Aorta (tissue), 5 donors: Measurements from ENCODE around the gene TMEM61. TPM values are rescaled to one million over a fixed set of nuclear protein-coding genes. Genes with fewer than 3 reads are reported as not detected.

Experiments used
- ATAC-seq: fragments of 200-7000 bp; cut with Tn5 transposase; one replicate; pipeline ENCODE4 v1.9.1; 2022; ENCODE audit warnings: moderate library complexity; ENCODE audit not compliant: low FRiP score
- DNase-seq, 2 donors: peaks; one replicate each; pipeline ENCODE4 v3.0.0-alpha.2; 2020
- H3K27ac ChIP-seq, 2 donors: one replicate each; pipeline ENCODE4 v1.5.1; 2013; ENCODE audit warnings: low read length in 2 of 2, mild to moderate bottlenecking in 2 of 2, moderate library complexity in 2 of 2, control low read depth in 1 of 2, inconsistent platforms in 1 of 2, low read depth in 1 of 2
- H3K27me3 ChIP-seq, 2 donors: one replicate each; pipeline ENCODE4 v1.6.1; 2013; ENCODE audit warnings: control low read depth in 1 of 2, low read length in 1 of 2, mild to moderate bottlenecking in 1 of 2, moderate library complexity in 1 of 2; ENCODE audit not compliant: insufficient read depth in 2 of 2, control insufficient read depth in 1 of 2
- H3K36me3 ChIP-seq, 2 donors: one replicate each; pipeline ENCODE4 v1.6.1; 2013; ENCODE audit warnings: control low read depth in 1 of 2, low read length in 1 of 2, mild to moderate bottlenecking in 1 of 2; ENCODE audit not compliant: insufficient read depth in 2 of 2, control insufficient read depth in 1 of 2
- H3K4me1 ChIP-seq, 2 donors: one replicate each; pipeline ENCODE4 v1.6.1; 2013; ENCODE audit warnings: low read length in 2 of 2, control low read depth in 1 of 2, mild to moderate bottlenecking in 1 of 2, moderate library complexity in 1 of 2; ENCODE audit not compliant: insufficient read depth in 2 of 2, control insufficient read depth in 1 of 2
- H3K4me3 ChIP-seq, 2 donors: one replicate each; pipeline ENCODE4 v1.5.1; 2013; ENCODE audit warnings: low read length in 2 of 2, control low read depth in 1 of 2, mild to moderate bottlenecking in 1 of 2
- H3K9me3 ChIP-seq: one replicate; pipeline ENCODE4 v1.6.1; 2013; ENCODE audit warnings: mild to moderate bottlenecking, low read length; ENCODE audit not compliant: control insufficient read depth
- WGBS, 2 donors: extraction: QIAGEN DNeasy Blood & Tissue Kit; methylation state at CpG; one replicate each; pipeline ENCODE4 v1.1.7; 2013; 5-methylcytosine and 5-hydroxymethylcytosine counted together
- intact Hi-C, 2 donors: fragments of 100-400 bp; cut with DNase I; formaldehyde crosslinking; loops; one replicate each; pipeline versions ENCODE4 v1.14.2 to v1.15.0; 2022
- polyA plus RNA-seq, 2 donors: library from polyadenylated mRNA; stranded (reverse); fragments of 200-250 nt; gene quantifications; one replicate each; pipeline ENCODE4 v1.2.3, GENCODE V29; 2013
- total RNA-seq, 2 donors: library from RNA; stranded (reverse); fragmentation: NEBNext Ultra II Directional; extraction: Animal tissue kit (Norgen Biotek cat#: 25700); gene quantifications; one replicate each; pipeline ENCODE4 v1.2.1, GENCODE V29; 2021
- donor health status: healthy with polysubstance abuse.
- donor health status: Bipolar disorder and iron deficiency.
- donor health status: DM: no; HTN: no; CAD: no.
- donor health status: DM: no; HTN: no; CAD: no.
- donor health status: DM: yes; HTN: yes; CAD: no.

Gene TMEM61
- total and polyA plus RNA-seq, 4 donors, result 0.38 to 5.6 (median 2.1) TPM

DNA sequence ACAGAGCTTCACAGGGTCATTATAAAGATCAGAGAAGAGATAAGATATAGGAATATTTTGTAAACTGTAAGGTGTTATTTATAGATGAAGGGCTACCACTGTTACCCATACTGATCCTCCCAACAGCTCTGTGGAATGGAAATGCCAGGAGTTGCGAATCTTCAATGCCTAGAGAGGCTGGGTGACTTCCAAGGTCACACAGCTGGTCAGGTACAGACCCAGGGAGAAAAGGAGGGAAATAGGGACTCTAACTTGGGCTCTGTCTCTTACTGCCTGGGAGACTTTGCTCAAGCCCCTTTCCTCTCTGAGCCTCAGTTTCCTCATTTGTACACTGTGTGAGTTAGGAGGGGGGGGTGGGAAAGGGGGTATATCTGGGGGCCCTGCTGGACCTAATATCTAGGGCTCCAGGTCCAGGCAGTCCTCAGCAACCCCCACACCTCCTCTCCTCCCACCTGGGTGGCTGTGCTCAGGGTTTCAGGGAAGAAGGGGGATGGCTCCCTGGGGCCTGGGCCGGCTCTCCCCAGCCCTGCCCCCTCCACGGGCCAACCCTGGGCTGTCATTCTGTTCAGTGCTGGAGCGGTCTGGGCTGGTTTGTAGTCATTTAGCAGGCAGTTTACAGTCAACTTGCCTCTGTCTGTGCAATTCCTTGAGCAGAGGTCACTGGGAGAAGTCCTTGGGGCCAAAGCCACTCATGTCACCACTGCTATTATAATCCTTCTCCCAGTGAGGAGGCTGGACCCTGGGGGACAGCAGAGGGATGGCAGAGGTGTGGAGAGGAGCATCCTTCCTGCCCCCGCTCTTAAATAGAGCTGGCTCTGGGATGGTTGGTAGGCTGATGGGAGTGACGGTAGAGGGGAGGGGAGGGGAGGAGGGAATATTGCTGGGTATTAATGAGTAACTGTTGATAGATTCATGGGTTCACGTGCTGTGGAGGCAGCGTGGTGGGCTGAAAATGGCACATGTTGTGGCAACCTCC is 20.0 kb downstream of the TMEM61 start:
- H3K27ac ChIP-seq, result no peak overlapping the region
- no peak for DNase-seq
- no peaks in the 10 kb centered on the region for H3K36me3 ChIP-seq
- no peaks in the 10 kb centered on the region for H3K27me3 ChIP-seq
- no peak for ATAC-seq
- H3K4me1 ChIP-seq, result no peaks in the 10 kb centered on the region
- intact Hi-C loops, result no loop called here
- H3K4me3 ChIP-seq, result no peak overlapping the region
- WGBS, 2 donors, result 74 to 81% methylated on average over 8 of the region's 8 CpGs
- no peaks in the 10 kb centered on the region for H3K9me3 ChIP-seq

DNA sequence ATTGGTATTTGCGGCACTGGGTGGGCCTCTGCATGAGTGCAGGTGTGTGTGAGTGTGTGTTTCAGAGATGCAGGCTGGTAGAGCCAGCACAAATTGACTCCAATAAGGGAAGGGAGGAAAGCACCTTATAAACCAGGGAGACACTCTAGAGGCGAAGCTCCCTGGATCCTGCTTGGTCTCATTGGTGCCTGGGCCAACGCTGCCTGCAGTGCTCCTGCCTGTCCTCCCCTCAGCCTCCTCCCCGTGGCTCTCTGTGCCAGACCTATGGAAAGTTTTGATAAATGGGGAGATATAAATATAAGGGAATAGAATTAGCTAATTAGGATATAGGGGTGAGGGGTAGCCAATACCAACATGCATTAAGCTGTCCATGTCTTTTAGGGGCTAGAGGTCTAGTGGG is 20.9 kb downstream of the TMEM61 start:
- DNase-seq (peak in 1 of 2 donors; percentile 42), ATAC-seq (no peak)
- 91 to 95% methylated on average over 4 of the region's 4 CpGs for WGBS, 2 donors

GRCh38 chr1:55002686-55003085 is 22.3 kb downstream of the TMEM61 start:
- H3K27ac ChIP-seq, result no peak overlapping the region
- no peaks in the 10 kb centered on the region for H3K4me1 ChIP-seq
- H3K4me3 ChIP-seq, result no peak overlapping the region
- no peaks in the 10 kb centered on the region for H3K27me3 ChIP-seq
- 32 to 67% methylated on average over 2 of the region's 2 CpGs for WGBS, 2 donors
- no peak for DNase-seq
- no peak for ATAC-seq
- H3K36me3 ChIP-seq, result no peaks in the 10 kb centered on the region
- no peaks in the 10 kb centered on the region for H3K9me3 ChIP-seq
- intact Hi-C loops, result no loop called here

More for the DNA sequence above, 20.9 kb downstream of the TMEM61 start:
- Histone ChIP-seq H3K4me1 (no peaks in the 10 kb centered on the region), H3K36me3 (no peaks in the 10 kb centered on the region), H3K4me3 (no peak overlapping the region), H3K27me3 (no peaks in the 10 kb centered on the region), H3K27ac (no peak overlapping the region), H3K9me3 (no peaks in the 10 kb centered on the region)
- intact Hi-C loops, result no loop called here

DNA sequence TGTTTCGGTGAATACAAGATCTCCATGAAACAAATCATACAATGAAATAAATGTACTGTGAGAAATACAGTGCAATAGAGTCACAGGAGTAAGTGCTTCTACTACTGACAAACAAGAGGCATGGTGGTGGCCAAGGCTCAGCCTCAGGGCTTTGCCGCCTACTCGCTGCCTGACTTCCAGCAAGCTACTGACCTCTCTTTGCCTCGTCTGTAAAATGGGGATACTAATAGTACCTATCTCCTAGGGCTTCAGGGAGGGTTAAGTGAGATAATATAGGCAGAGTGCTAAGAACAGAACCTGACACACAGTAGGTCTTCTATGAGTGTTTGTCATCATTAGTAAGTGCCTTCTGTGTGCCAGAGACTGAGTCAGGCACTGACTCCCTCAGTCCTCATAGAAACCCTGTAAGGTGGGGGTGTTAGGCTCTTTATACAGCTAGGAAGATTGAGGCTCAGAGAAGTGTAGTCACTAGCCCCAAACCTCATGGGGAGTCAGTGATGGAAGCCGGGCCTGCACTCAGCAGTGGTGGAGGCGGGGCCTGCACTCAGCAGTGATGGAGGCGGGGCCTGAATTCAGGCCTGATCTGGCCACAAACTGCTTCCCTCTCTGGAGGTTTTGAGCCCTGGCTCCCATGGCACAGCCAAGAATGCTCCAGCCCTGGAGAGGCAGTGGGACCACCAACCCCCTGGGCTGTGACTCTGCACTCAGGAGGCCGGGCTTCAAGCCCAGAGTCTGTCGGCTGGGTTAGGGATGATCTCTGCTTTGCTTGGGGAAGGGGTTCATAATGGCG is 25.1 kb downstream of the TMEM61 start:
- H3K4me1 ChIP-seq, result no peaks in the 10 kb centered on the region
- intact Hi-C loops, result no loop called here
- no peaks in the 10 kb centered on the region for H3K9me3 ChIP-seq
- no peak for ATAC-seq
- H3K27me3 ChIP-seq, result no peaks in the 10 kb centered on the region
- H3K36me3 ChIP-seq, result no peaks in the 10 kb centered on the region
- H3K4me3 ChIP-seq, result no peak overlapping the region
- 88 to 89% methylated on average over 10 of the region's 10 CpGs for WGBS, 2 donors
- H3K27ac ChIP-seq, result no peak overlapping the region
- DNase-seq, result peak; percentile 3 to 71

- DNase-seq (peak; percentile 25 to 61), ATAC-seq (no peak)
- intact Hi-C loops, result no loop called here
- no peaks in the 10 kb centered on the region for H3K36me3 ChIP-seq
- H3K9me3 ChIP-seq, result no peaks in the 10 kb centered on the region
- H3K4me1 ChIP-seq, result no peaks in the 10 kb centered on the region
- 95 to 96% methylated on average over 12 of the region's 12 CpGs for WGBS, 2 donors
- H3K27me3 ChIP-seq, result no peaks in the 10 kb centered on the region
- no peak overlapping the region for H3K27ac ChIP-seq
- H3K4me3 ChIP-seq, result no peak overlapping the region
Measured at GRCh38 chr1:55006931-55007330, 26.5 kb downstream of the TMEM61 start.

- ATAC-seq, result no peak
- Histone ChIP-seq H3K4me1 (no peaks in the 10 kb centered on the region), H3K27ac (no peak overlapping the region), H3K9me3 (no peaks in the 10 kb centered on the region), H3K27me3 (no peaks in the 10 kb centered on the region), H3K36me3 (no peaks in the 10 kb centered on the region), H3K4me3 (no peak overlapping the region)
- peak; percentile 14 to 27 for DNase-seq
- intact Hi-C loops, result no loop called here
- 82 to 88% methylated on average over 3 of the region's 3 CpGs for WGBS, 2 donors
Measured at GRCh38 chr1:55007625-55008024, 27.2 kb downstream of the TMEM61 start.

DNA sequence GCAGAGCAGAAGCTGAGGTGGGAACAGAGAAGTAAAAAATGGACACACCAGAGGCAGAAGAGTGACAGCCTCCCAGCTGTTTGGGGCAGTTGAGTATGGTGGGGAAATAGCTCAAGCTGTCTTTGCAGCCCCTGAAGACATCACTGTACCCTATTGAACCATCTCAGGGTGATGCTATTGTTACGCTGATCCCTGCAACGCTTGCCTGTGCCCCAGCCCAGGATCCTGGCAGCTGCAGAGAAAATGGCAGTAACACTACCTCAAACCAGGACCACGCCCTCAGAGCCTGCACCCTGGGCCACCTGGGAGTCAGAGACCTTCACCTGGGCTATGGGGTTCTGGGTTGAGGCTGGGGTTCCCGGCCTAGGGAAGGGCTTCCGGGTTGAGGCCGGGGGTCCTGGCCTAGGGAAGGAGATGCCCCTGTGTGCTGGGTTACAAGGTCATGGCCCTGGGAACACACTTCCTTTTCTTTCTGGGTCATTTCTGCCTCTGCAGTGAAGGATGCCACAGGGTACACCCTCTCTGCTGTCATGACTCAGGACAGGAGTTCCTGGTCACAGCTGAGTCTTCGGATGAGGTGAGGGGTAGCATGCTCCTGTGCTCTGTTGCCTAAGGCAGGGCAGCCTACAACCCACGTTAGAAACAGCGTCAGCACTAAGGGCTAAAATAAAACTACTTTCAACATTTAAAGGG is 29.9 kb downstream of the TMEM61 start:
- Histone ChIP-seq H3K36me3 (no peaks in the 10 kb centered on the region), H3K27me3 (no peaks in the 10 kb centered on the region), H3K9me3 (no peaks in the 10 kb centered on the region), H3K27ac (no peak overlapping the region), H3K4me3 (no peak overlapping the region), H3K4me1 (no peaks in the 10 kb centered on the region)
- intact Hi-C loops, result no loop called here
- ATAC-seq, result no peak
- 91 to 93% methylated on average over 9 of the region's 9 CpGs for WGBS, 2 donors
- DNase-seq, result peak; percentile 37 to 60

GRCh38 chr1:55010887-55011217 is 30.4 kb downstream of the TMEM61 start:
- ATAC-seq (no peak), DNase-seq (peak; percentile 6 to 39)
- H3K27me3 ChIP-seq, result no peaks in the 10 kb centered on the region
- H3K4me1 ChIP-seq, result no peaks in the 10 kb centered on the region
- H3K4me3 ChIP-seq, result no peak overlapping the region
- no peak overlapping the region for H3K27ac ChIP-seq
- no peaks in the 10 kb centered on the region for H3K36me3 ChIP-seq
- intact Hi-C loops, result no loop called here
- H3K9me3 ChIP-seq, result no peaks in the 10 kb centered on the region
- WGBS, 2 donors, result 89 to 94% methylated on average over 7 of the region's 7 CpGs
